Right renal pelvis (tissue), 4 donors: ENCODE data around the gene C6orf52. TPM values are rescaled to one million over a fixed set of nuclear protein-coding genes. Genes with fewer than 3 reads are reported as not detected.
"Not testable (repeated sequence)": the region's sequence is repeated elsewhere in the genome, so short reads cannot be mapped to it uniquely, and the experiment has no call there.

Experiments used
- DNase-seq, 4 donors: peaks; one replicate each; pipeline ENCODE4 v3.0.0-alpha.2; 2013; ENCODE audit warnings: low read depth in 4 of 4, low spot score in 3 of 4, missing footprints in 1 of 4
- polyA plus RNA-seq, 4 donors: library from polyadenylated mRNA; unstranded; fragments of 120-200 nt; gene quantifications; one replicate each; pipeline ENCODE4 v1.2.1, GENCODE V29; 2013; ENCODE audit not compliant: insufficient read length in 4 of 4

C6orf52 gene
- polyA plus RNA-seq, 4 donors = 2.5 to 5.9 (median 4.4) TPM

GRCh38 chr6:10713962-10714361 lies 19.5 kb upstream of the C6orf52 start:
- DNase-seq = no peak

GRCh38 chr6:10696655-10697054 lies 2.2 kb upstream of the C6orf52 start:
- DNase-seq = no peak

GRCh38 chr6:10695086-10695657 lies 756 bp upstream of the C6orf52 start:
- DNase-seq = no peak

- DNase-seq = no peak
Observed at GRCh38 chr6:10692965-10693538, 1.4 kb downstream of the C6orf52 start.

- no peak for DNase-seq
Observed at GRCh38 chr6:10690651-10691445, 3.6 kb downstream of the C6orf52 start.

- no peak for DNase-seq
Observed at GRCh38 chr6:10687582-10687981, 6.8 kb downstream of the C6orf52 start.

- DNase-seq = no peak
Observed at GRCh38 chr6:10686901-10687300, 7.5 kb downstream of the C6orf52 start.

GRCh38 chr6:10685092-10685915 lies 9.1 kb downstream of the C6orf52 start:
- no peak for DNase-seq

GRCh38 chr6:10684618-10685017 lies 9.8 kb downstream of the C6orf52 start:
- DNase-seq = no peak

GRCh38 chr6:10682355-10682988 lies 11.9 kb downstream of the C6orf52 start:
- DNase-seq = no peak

GRCh38 chr6:10681795-10682194 lies 12.6 kb downstream of the C6orf52 start:
- DNase-seq = no peak

GRCh38 chr6:10678456-10678855 lies 16.0 kb downstream of the C6orf52 start:
- DNase-seq = no peak

- DNase-seq = no peak
Observed at GRCh38 chr6:10676403-10676802, 18.0 kb downstream of the C6orf52 start.

- DNase-seq = no peak
Observed at GRCh38 chr6:10668126-10668917, 26.1 kb downstream of the C6orf52 start.

- DNase-seq = not testable (repeated sequence)
Observed at GRCh38 chr6:10665595-10665994, 28.8 kb downstream of the C6orf52 start.

GRCh38 chr6:10662742-10663141 lies 31.7 kb downstream of the C6orf52 start:
- DNase-seq = no peak

- DNase-seq = no peak
Observed at GRCh38 chr6:10662207-10662606, 32.2 kb downstream of the C6orf52 start.

GRCh38 chr6:10660431-10661191 lies 33.8 kb downstream of the C6orf52 start:
- DNase-seq = not testable (repeated sequence)

- DNase-seq = no peak
Observed at GRCh38 chr6:10659699-10660348, 34.6 kb downstream of the C6orf52 start.
